ENCODE results near the gene WNT7A.

Gene WNT7A

DNA sequence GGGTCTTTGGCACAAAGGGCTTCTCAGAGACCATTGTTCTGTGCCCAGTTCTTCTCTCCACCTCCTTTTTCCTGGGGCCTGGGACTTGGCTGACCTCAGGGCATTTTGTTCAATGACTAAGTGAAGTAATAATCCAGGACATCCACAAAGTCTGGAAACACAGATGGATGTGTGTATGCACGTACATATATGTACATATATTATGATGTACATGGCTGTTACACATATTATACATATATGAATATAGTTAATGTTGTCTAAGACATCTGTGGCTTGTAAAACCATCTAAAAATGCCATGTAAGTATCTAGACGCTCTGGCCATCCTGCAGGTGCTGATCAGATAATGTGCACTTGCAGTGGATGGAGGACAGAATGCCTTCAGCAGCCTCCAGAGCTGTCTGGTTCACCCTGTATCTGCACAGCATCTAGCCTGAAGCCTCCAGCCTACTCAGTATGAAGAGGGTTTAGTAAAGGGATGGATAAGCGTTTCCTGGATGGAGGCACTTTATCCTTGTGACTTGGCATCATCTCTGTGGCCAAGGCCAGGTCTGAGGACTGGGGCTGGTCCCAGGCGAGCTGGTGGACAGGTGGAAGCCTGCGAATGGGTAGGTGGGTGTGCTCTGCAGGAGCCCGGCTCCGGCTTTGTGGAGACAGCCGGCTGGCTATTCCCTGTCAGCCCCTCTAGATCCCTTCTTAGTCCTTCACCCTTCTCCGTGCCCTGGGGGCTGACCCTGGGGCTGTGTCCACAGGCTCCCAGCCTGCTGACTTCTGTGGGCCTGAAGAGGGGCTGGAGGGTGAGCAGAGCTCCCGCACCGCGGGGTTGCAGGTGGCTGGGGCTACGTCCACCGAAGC, 88.4 kb downstream of the WNT7A start:
- no peak for DNase-seq

DNA sequence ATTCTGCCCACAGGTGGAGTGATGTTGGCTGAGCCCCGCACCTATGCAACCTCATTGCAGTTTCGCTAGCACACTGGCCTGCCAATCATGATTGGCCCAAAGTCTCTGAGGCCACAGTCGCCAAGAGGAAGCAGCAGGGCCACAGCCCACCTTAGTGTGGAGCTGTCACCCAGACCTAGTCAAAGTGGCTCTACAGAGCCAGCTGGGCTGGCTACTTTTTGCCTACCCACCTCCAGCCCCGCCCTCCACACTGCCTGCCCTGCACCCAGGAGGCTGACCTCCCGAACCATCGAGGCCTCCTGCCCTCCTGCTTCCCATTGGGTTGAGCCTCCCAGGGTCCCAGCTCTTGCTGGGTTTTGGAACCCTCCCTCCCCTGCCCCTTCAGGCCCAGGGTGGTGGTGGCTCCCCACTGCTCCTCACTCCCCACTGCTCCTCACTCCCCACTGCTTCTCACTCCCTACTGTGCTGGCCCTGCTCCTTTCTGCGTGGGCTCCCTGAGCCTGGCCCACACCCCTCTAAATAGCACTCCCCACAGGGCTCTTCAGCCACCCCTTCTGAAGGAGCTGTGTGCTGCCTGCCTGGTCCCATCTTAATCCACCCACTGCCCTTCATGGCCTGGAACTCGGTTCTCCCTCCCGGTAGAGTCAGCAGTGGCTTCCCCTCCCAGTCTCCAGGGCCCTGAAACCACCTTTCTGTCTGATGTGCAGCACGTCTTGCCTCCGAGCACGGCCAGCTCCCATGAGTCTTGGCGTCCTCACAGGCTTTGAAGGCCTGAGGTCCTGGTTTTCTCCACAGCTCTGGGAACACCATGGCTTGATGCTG, 89.3 kb downstream of the WNT7A start:
- DNase-seq, result no peak

DNA sequence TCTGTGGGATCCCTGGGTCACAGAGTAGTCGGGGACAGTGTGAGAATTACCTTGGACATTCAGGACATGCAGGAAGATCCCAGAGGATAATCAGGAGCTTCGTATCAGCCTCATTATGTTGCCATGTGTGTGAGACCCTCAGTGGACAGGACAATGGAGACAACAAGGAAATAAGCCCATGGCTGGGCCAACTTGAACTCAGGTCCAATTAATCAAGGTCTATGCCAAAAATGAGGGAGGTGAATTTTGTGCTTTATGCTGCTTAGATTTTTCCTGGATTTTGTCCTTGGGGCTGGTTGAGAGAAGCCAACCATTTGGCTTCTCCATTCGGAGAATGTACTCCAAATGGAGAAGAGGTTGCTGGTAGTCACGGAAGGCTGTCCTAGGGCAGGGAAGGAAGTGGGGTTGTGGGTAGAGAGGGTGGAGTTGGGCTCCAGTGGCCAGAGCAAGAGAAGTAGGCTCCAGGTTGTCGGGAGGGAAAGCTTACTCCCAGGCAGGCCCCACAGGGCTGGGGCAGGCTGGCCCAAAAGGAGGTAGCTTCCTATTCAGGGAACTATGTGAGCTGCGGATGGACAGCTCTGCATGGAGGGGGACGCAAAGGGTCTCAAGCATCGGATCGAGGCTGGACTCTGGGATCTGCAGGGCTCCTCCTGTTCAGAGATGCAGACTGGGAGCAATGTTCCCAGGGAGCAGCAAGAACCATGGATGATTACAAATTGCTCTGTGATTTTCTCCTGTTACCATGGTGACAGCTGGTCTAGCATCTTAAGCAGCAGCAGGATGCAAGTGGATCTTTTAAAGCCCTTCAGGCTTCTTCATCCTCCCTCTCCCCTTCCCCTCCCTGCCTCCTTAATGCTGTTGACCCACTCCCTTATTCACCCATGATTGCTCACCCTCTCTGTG, 91.1 kb downstream of the WNT7A start:
- no peak for DNase-seq

- DNase-seq, result no peak
These were observed 92.2 kb downstream of the WNT7A start for GRCh38 chr3:13787533-13788132.

- no peak for DNase-seq
These were observed 93.1 kb downstream of the WNT7A start for GRCh38 chr3:13786811-13787210.

DNA sequence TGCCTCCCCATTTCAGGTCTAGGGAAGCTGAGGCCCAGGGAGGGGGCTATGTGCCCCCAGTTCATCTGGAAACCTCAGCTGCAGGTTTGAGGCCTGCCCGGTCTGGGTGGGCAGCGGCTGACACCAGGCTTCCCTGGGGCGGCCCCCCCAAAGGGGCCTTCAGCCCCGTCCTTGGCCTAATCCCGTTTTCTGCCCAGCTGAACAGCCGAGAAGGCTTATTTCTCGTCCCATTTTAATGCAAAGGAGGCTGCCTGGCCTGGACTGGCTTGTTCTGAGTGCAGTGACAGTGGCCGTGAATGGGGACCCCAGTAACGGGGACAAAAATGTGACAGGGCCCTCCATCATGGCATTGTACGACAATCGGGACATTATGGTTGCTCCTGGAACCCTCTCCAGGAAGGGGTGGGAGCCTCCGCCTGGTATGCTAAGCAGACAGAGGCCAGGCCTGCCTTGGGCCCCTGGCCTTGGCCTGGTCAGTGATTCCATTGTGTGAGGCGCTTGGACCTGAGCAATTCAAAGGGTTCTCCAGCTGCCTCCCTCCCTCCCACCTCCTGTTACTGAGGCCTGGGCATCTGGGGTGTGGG, 93.9 kb downstream of the WNT7A start:
- no peak for DNase-seq

GRCh38 chr3:13785351-13785750, 94.5 kb downstream of the WNT7A start:
- DNase-seq, result no peak

- DNase-seq, result no peak
These were observed 96.4 kb downstream of the WNT7A start for GRCh38 chr3:13783476-13783875.

GRCh38 chr3:13782501-13782900, 97.4 kb downstream of the WNT7A start:
- DNase-seq, result no peak

DNA sequence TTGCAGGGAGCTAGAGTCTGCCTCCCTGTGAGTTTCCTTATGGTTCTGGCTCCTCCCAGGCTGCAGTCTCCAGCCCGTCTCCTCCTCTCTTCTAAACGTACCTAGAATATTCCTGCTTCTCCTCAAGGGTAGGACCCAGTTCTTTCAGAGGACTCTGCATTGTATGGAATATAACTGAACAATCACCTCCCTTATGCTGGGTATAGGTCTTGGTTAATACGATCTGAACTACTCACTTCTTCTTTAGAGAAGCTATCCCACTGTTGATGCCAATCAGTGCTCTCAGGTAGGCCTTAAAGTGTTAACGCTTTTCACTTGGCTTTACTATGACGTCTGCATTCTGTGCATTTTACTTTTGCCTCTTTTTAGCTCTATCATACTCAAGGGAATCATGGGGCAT, 98.5 kb downstream of the WNT7A start:
- DNase-seq, result no peak

GRCh38 chr3:13780432-13781176, 99.3 kb downstream of the WNT7A start:
- DNase-seq, result no peak

DNA sequence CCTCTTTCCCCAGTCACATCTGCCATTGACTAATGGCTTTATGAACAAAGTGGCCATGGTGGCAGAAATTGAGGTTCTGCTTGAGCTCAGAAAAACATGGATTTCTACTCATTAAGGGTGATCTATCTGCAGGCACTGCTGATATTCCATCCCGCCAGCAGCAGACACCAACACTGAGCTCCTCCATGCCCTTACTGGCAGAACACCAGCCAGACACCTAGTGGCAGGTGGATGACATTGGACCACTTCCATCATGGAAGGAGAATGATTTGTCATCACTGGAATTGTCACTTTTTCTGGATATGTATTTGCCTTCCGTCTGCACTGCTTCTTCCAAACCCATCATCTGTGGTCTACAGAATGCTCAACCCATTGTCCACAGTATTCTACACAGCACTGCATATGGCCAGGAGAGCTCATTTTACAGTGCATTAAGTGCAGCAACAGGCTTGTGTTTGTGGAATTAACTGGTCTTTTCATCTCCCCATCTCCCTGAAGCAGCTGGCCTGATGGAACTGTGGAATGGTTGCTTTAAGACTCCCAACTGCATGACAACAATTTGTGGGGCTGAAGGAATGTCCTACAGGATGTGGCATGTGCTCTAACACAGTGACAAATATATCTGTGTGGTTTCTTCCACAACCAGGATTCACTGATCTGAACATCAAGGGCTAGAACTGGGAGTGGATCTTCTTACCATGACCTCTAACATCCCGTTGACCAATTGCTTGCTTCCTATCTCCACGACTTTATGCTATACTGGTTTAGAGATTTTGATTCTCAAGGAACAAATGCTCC, 103.4 kb downstream of the WNT7A start:
- no peak for DNase-seq

GRCh38 chr3:13772885-13773745, 106.8 kb downstream of the WNT7A start:
- no peak for DNase-seq

GRCh38 chr3:13772321-13772745, 107.5 kb downstream of the WNT7A start:
- DNase-seq, result no peak

DNA sequence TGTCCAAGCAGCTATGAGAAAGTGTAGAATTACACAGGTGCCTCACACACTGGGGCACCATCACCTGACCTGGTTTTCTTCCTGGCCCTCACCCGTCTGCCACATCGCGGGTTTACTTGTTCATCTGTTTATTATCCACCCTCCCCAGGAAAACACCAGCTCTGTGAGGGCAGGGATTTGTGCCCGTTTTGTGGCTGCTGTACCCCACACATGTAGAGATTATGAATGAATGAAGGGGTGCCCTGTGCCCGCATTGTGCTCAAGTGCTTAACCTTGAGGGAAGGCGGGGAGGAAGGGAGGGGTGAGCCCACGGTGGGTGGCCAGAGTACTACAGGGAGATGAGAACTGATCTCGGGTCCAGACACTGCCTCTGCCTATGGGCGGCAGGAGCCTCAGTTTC, 108.4 kb downstream of the WNT7A start:
- DNase-seq, result no peak

DNA sequence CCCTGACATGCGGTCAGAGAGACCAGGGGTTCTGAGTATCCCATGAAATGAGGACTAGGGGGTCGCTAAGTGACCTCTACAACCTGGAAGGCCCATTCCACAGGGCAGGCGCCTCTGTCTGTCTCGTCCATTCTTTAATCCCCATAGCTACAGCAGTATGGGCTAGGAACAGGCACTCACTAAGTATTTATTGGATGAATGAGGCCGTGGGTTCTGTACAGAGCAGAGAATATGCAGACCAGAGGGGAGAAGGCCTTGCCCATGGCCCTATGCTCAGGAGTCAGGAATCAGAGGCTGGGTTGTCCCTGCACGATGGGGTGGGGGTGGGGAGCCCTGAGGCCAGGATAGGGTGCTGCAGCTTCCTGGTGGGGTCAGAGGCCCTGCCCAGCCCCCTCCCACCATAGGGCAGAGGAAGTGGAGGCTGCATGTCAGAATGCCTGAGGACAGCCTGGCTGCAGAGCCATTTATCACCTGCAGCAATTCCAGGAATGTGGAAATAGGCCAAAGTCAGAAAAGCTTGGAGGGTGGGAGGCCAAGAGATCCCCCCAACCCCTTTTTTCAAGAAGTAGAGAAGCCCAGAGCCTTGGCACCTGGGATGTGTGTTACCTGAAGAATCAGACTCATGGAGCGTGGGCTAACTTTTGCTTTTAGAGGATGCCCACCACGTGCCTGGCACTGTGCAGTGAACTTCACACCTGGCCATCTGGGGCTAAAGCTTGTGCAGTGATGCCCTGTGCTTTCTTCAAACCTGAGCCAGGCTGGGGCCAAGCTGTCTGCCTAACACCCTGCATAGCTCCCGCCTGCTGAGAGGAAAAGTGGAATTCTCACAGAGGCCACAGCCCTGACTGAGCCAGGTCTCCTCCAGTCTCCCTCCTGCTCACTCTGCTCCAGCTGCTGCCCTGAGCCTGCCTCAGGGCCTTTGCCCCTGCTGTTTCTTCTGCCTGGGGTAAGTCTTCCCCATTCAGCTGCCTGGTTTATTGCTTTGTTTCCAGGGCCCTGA, 109.4 kb downstream of the WNT7A start:
- no peak for DNase-seq

- no peak for DNase-seq
These were observed 110.4 kb downstream of the WNT7A start for GRCh38 chr3:13769422-13769821.

DNA sequence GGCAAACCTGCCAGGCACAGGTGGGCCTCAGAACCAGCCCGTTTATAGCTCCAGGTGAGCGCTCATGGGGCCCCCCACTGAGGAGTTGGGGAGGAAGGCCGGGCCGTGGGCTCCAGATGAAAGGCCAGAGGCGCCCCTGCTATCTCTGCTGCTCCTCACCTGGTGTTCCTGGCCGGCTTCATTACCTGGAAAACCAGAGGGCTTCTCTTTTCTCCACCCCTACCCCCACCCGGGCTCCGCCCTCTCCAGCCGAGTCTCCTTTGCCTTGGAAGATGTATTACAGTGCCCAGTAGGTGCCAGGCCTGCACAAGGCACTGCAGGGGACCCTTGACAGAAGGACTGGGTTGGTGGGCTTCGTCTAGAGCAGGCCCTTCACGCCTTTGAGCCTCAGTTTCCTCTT, 111.4 kb downstream of the WNT7A start:
- DNase-seq, result no peak
